IMR-90 (cell line): ENCODE measurements around the gene TRIM17. TPM values are rescaled to one million over a fixed set of nuclear protein-coding genes. Genes with fewer than 3 reads are reported as not detected.

ENCODE experiments used
- ATAC-seq: fragments of 200-7000 bp; cut with Tn5 transposase; 2 replicates; pipeline ENCODE4 v1.9.1; 2020; ENCODE audit warnings: low read depth, mild to moderate bottlenecking, moderate library complexity
- BruUV-seq: library from RNA; stranded (reverse); fragments of 400-500 nt; replicated peaks from 2 replicates; lab custom pipeline; 2021; lab: Mats Ljungman, UMichigan
- CTCF ChIA-PET: fragments of 300-600 bp; formaldehyde crosslinking; extraction: SDS; loops from one replicate; lab custom pipeline; 2021; ENCODE audit warnings: antibody characterized with exemption; lab: Yijun Ruan, JAX
- POLR2A ChIA-PET: fragments of 300-600 bp; sonication (Branson Sonifier 250); formaldehyde crosslinking; loops from one replicate; lab custom pipeline; 2022; ENCODE audit warnings: antibody characterized with exemption; ENCODE audit not compliant: unreplicated experiment; lab: Charles Lee
- DNase-seq: peaks from one replicate; pipeline ENCODE4 v3.0.0; 2013
- H2AFZ ChIP-seq: replicated peaks from 2 replicates; pipeline ENCODE3; 2013; ENCODE audit warnings: low read length, mild to moderate bottlenecking; ENCODE audit not compliant: poor library complexity
- H2AK5ac ChIP-seq: 2 replicates; pipeline ENCODE4 v1.6.1; 2013; ENCODE audit warnings: low read depth, low read length, inconsistent platforms
- H2AK9ac ChIP-seq: replicated peaks from 2 replicates; pipeline ENCODE3; 2013; ENCODE audit warnings: mild to moderate bottlenecking, low read depth, low read length, moderate library complexity; ENCODE audit not compliant: poor library complexity
- H2BK120ac ChIP-seq: 2 replicates; pipeline ENCODE4 v1.6.1; 2013; ENCODE audit warnings: low read depth, low read length, inconsistent platforms
- H2BK15ac ChIP-seq: 3 replicates; pipeline ENCODE4 v1.6.1; 2013; ENCODE audit warnings: low read depth, low read length, inconsistent platforms
- H2BK20ac ChIP-seq: 2 replicates; pipeline ENCODE4 v1.6.1; 2013; ENCODE audit warnings: low read depth, mild to moderate bottlenecking, inconsistent platforms, low read length, moderate library complexity
- H2BK5ac ChIP-seq: 2 replicates; pipeline ENCODE4 v1.6.1; 2013; ENCODE audit warnings: mild to moderate bottlenecking, low read depth, low read length, inconsistent platforms; ENCODE audit not compliant: poor library complexity, severe bottlenecking
- H3K14ac ChIP-seq: replicated peaks from 2 replicates; pipeline ENCODE4 v1.6.1; 2013; ENCODE audit warnings: low read depth, low read length, inconsistent platforms
- H3K18ac ChIP-seq: 2 replicates; pipeline ENCODE4 v1.6.1; 2013; ENCODE audit warnings: low read depth, low read length, control low read depth
- H3K23ac ChIP-seq: 2 replicates; pipeline ENCODE4 v1.6.1; 2013; ENCODE audit warnings: low read depth, low read length, inconsistent platforms
- H3K27ac ChIP-seq: 2 replicates; pipeline ENCODE4 v1.5.1; 2013; ENCODE audit warnings: mild to moderate bottlenecking, control low read depth, low read length; ENCODE audit not compliant: insufficient read depth
- H3K27me3 ChIP-seq: 2 replicates; pipeline ENCODE4 v1.6.1; 2013; ENCODE audit warnings: low read length; ENCODE audit not compliant: control insufficient read depth, insufficient read depth
- H3K36me3 ChIP-seq: 2 replicates; pipeline ENCODE4 v1.6.1; 2013; ENCODE audit warnings: low read length, mixed read lengths; ENCODE audit not compliant: control insufficient read depth, insufficient read depth
- H3K4ac ChIP-seq: 2 replicates; pipeline ENCODE4 v1.6.1; 2013; ENCODE audit warnings: low read depth, low read length, inconsistent platforms
- H3K4me1 ChIP-seq: 2 replicates; pipeline ENCODE4 v1.6.1; 2013; ENCODE audit warnings: low read length, mixed read lengths; ENCODE audit not compliant: control insufficient read depth, insufficient read depth
- H3K4me2 ChIP-seq: 2 replicates; pipeline ENCODE4 v1.6.1; 2013; ENCODE audit warnings: low read depth, mild to moderate bottlenecking, control low read depth, low read length, moderate library complexity
- H3K4me3 ChIP-seq: 2 replicates; pipeline ENCODE4 v1.5.1; 2013; ENCODE audit warnings: low read depth, mild to moderate bottlenecking, control low read depth, low read length, moderate library complexity; ENCODE audit not compliant: insufficient read depth
- H3K56ac ChIP-seq: 2 replicates; pipeline ENCODE4 v1.6.1; 2013; ENCODE audit warnings: low read length, inconsistent platforms; ENCODE audit not compliant: insufficient read depth; ENCODE audit errors: extremely low read depth
- H3K79me1 ChIP-seq, 2 experiments: 2 replicates each; pipeline ENCODE4 v1.6.1; 2013; ENCODE audit warnings: low read length in 2 of 2, inconsistent platforms in 1 of 2, low read depth in 1 of 2
- H3K9ac ChIP-seq: 2 replicates; pipeline ENCODE4 v1.6.1; 2013; ENCODE audit warnings: low read depth, low read length, control low read depth
- H3K9me1 ChIP-seq: 2 replicates; pipeline ENCODE4 v1.6.1; 2013; ENCODE audit warnings: low read length, inconsistent platforms; ENCODE audit not compliant: insufficient read depth
- H3K9me3 ChIP-seq: 2 replicates; pipeline ENCODE4 v1.6.1; 2013; ENCODE audit warnings: low read length; ENCODE audit not compliant: control insufficient read depth, insufficient read depth
- H4K20me1 ChIP-seq: 2 replicates; pipeline ENCODE4 v1.6.1; 2013; ENCODE audit warnings: low read length, inconsistent platforms; ENCODE audit not compliant: insufficient read depth
- H4K5ac ChIP-seq: 2 replicates; pipeline ENCODE4 v1.6.1; 2013; ENCODE audit warnings: mild to moderate bottlenecking, low read depth, low read length, control low read depth
- H4K8ac ChIP-seq, 2 experiments: 2 replicates each; pipeline ENCODE4 v1.6.1; 2013; ENCODE audit warnings: low read depth in 2 of 2, low read length in 2 of 2, control low read depth in 1 of 2, inconsistent platforms in 1 of 2
- H4K91ac ChIP-seq: 2 replicates; pipeline ENCODE4 v1.6.1; 2013; ENCODE audit warnings: low read depth, low read length, inconsistent platforms; ENCODE audit not compliant: insufficient read depth
- CEBPB ChIP-seq: IDR thresholded peaks from 2 replicates; pipeline ENCODE4 v1.6.1; 2012; ENCODE audit warnings: low read depth, low read length, improper control_type of control experiment
- CHD1 ChIP-seq: IDR thresholded peaks from 2 replicates; pipeline ENCODE4 v1.6.1; 2012; ENCODE audit warnings: low read depth, low read length, improper control_type of control experiment
- FOS ChIP-seq: fragments of 150-350 bp; IDR thresholded peaks from 2 replicates; pipeline ENCODE4 v1.6.1; 2016; ENCODE audit warnings: low read depth, low read length
- MAFK ChIP-seq: IDR thresholded peaks from 2 replicates; pipeline ENCODE4 v1.6.1; 2012; ENCODE audit warnings: low read depth, low read length, improper control_type of control experiment
- MAZ ChIP-seq: IDR thresholded peaks from 2 replicates; pipeline ENCODE4 v1.6.1; 2012; ENCODE audit warnings: low read depth, mild to moderate bottlenecking, low read length, improper control_type of control experiment, moderate library complexity, borderline replicate concordance
- MXI1 ChIP-seq: IDR thresholded peaks from 2 replicates; pipeline ENCODE4 v1.6.1; 2012; ENCODE audit warnings: low read depth, mild to moderate bottlenecking, low read length, moderate library complexity, borderline replicate concordance
- NFE2L2 ChIP-seq: fragments of 150-350 bp; IDR thresholded peaks from 2 replicates; pipeline ENCODE4 v1.6.1; 2016; ENCODE audit warnings: low read depth, mild to moderate bottlenecking, low read length
- POLR2A ChIP-seq: IDR thresholded peaks from 2 replicates; pipeline ENCODE4 v1.6.1; 2012; ENCODE audit warnings: mild to moderate bottlenecking, low read depth, low read length
- RAD21 ChIP-seq: IDR thresholded peaks from 2 replicates; pipeline ENCODE4 v1.6.1; 2012; ENCODE audit warnings: low read length, improper control_type of control experiment
- RCOR1 ChIP-seq: IDR thresholded peaks from 2 replicates; pipeline ENCODE4 v1.6.1; 2012; ENCODE audit warnings: mild to moderate bottlenecking, low read length, improper control_type of control experiment; ENCODE audit not compliant: insufficient replicate concordance
- RFX5 ChIP-seq: IDR thresholded peaks from 2 replicates; pipeline ENCODE4 v1.8.0; 2012; ENCODE audit warnings: low read depth, mild to moderate bottlenecking, low read length, moderate library complexity
- SMC3 ChIP-seq: fragments of 150-350 bp; IDR thresholded peaks from 2 replicates; pipeline ENCODE4 v1.6.1; 2016; ENCODE audit warnings: low read depth, mild to moderate bottlenecking, antibody characterized with exemption, low read length, moderate library complexity
- WGBS, 2 experiments: methylation state at CpG; one replicate each; pipeline versions ENCODE4 v1.1.5 to v1.1.7; 2013; ENCODE audit warnings: missing lambda C conversion rate in 2 of 2; ENCODE audit not compliant: insufficient read length in 1 of 2; ENCODE audit errors: extremely low coverage in 2 of 2; 5-methylcytosine and 5-hydroxymethylcytosine counted together
- dilution Hi-C: fragments of 300-500 bp; cut with HindIII; formaldehyde crosslinking; loops from one replicate; pipeline ENCODE4 v1.14.3; 2018; ENCODE audit warnings: low sequenced_read_pairs; ENCODE audit not compliant: unreplicated experiment
- in situ Hi-C: fragments of 300-500 bp; cut with MboI; formaldehyde crosslinking; loops from 3 replicates; pipeline ENCODE4 v1.14.3; 2019; ENCODE audit warnings: low sequenced_read_pairs, inconsistent platforms, mixed read lengths
- intact Hi-C: fragments of 100-400 bp; cut with micrococcal nuclease; formaldehyde crosslinking; loops from 2 replicates; pipeline ENCODE4 v1.10.0; 2022
- polyA plus RNA-seq, 3 experiments: library from polyadenylated mRNA; depleted of rRNA; stranded (reverse); fragments of >200 nt; gene quantifications; 2 replicates each; pipeline ENCODE4 v1.2.3, GENCODE V29; 2012; ENCODE audit warnings: low replicate concordance in 1 of 3
- total RNA-seq: library from RNA; depleted of rRNA; stranded (reverse); fragments of >200 nt; gene quantifications from 2 replicates; pipeline ENCODE4 v1.2.3, GENCODE V29; 2012
- TF ChIP-seq, protein P1 (sequence below): fragments of 150-350 bp; IDR thresholded peaks from 2 replicates; pipeline ENCODE4 v1.6.1; 2017; ENCODE audit warnings: mild to moderate bottlenecking, antibody characterized with exemption, low read length, low read depth
- TF ChIP-seq, protein P2 (sequence below): fragments of 150-350 bp; IDR thresholded peaks from 2 replicates; pipeline ENCODE4 v1.6.1; 2016; ENCODE audit warnings: low read depth, mild to moderate bottlenecking, low read length, moderate library complexity, borderline replicate concordance
- TF ChIP-seq, protein P3 (sequence below): conservative IDR thresholded peaks from 2 replicates; pipeline ENCODE4 v1.5.1; 2012; ENCODE audit warnings: mild to moderate bottlenecking, low read depth, low read length, improper control_type of control experiment

The TRIM17 gene
- total and polyA plus RNA-seq, 2 of the 4 experiments (the other 2 are of a cell fraction), result 0.39 TPM; not detected in 1

DNA sequence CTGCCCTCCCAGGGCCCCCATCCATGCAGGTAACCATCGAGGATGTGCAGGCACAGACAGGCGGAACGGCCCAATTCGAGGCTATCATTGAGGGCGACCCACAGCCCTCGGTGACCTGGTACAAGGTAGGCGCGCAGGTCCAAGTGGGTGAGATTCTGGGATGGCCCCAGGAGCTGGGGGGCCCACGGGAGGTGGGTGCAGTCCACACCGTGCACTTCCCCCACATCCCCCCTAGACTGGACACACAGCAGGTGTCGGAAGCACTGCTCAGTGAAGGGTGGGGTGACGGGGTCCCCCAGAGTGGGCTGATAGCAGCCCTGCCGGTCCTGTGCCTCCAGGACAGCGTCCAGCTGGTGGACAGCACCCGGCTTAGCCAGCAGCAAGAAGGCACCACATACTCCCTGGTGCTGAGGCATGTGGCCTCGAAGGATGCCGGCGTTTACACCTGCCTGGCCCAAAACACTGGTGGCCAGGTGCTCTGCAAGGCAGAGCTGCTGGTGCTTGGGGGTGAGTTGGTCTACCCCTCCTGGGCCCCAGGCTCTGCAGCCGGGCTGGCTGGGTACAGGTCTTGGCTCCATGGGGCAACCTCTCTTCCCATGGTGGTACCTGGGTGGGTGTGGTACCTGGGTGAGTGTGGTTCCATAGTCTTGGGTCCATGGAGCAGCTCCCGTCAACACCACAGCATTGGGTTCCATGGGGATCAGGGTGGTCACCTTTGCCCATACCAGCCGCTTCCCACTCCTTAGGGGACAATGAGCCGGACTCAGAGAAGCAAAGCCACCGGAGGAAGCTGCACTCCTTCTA is 50.4 kb downstream of the TRIM17 start:
- no peak overlapping the region for H4K8ac ChIP-seq
- no peak overlapping the region for H3K27ac ChIP-seq
- H3K4me1 ChIP-seq, result no peaks in the 10 kb centered on the region; the same call in 1 of the 2 replicates
- ATAC-seq (no peak), DNase-seq (no peak)
- H3K14ac ChIP-seq, result no peak overlapping the region
- no peaks in the 10 kb centered on the region for H4K20me1 ChIP-seq
- no peak overlapping the region for H3K4me3 ChIP-seq
- TF ChIP-seq RAD21, result no peak
- TF ChIP-seq NFE2L2, result no peak
- TF ChIP-seq, protein P1, sequence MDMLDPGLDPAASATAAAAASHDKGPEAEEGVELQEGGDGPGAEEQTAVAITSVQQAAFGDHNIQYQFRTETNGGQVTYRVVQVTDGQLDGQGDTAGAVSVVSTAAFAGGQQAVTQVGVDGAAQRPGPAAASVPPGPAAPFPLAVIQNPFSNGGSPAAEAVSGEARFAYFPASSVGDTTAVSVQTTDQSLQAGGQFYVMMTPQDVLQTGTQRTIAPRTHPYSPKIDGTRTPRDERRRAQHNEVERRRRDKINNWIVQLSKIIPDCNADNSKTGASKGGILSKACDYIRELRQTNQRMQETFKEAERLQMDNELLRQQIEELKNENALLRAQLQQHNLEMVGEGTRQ, result no peak
- TF ChIP-seq, protein P2, sequence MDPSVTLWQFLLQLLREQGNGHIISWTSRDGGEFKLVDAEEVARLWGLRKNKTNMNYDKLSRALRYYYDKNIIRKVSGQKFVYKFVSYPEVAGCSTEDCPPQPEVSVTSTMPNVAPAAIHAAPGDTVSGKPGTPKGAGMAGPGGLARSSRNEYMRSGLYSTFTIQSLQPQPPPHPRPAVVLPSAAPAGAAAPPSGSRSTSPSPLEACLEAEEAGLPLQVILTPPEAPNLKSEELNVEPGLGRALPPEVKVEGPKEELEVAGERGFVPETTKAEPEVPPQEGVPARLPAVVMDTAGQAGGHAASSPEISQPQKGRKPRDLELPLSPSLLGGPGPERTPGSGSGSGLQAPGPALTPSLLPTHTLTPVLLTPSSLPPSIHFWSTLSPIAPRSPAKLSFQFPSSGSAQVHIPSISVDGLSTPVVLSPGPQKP, result no peak
- TF ChIP-seq FOS, result no peak
- no peak for TF ChIP-seq CEBPB
- TF ChIP-seq CHD1, result no peak
- no peak for TF ChIP-seq MAFK
- no peak for TF ChIP-seq MXI1
- no peak for TF ChIP-seq MAZ
- TF ChIP-seq, protein P3, sequence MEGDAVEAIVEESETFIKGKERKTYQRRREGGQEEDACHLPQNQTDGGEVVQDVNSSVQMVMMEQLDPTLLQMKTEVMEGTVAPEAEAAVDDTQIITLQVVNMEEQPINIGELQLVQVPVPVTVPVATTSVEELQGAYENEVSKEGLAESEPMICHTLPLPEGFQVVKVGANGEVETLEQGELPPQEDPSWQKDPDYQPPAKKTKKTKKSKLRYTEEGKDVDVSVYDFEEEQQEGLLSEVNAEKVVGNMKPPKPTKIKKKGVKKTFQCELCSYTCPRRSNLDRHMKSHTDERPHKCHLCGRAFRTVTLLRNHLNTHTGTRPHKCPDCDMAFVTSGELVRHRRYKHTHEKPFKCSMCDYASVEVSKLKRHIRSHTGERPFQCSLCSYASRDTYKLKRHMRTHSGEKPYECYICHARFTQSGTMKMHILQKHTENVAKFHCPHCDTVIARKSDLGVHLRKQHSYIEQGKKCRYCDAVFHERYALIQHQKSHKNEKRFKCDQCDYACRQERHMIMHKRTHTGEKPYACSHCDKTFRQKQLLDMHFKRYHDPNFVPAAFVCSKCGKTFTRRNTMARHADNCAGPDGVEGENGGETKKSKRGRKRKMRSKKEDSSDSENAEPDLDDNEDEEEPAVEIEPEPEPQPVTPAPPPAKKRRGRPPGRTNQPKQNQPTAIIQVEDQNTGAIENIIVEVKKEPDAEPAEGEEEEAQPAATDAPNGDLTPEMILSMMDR, result no peak
- TF ChIP-seq POLR2A, result no peak
- TF ChIP-seq RCOR1, result no peak
- TF ChIP-seq RFX5, result no peak
- no peak for TF ChIP-seq SMC3
- H3K36me3 ChIP-seq, result no peaks in the 10 kb centered on the region
- no peaks in the 10 kb centered on the region for H3K9me1 ChIP-seq
- H3K23ac ChIP-seq, result no peak overlapping the region
- ChIA-PET CTCF (no interaction called here), POLR2A (no interaction called here)
- no peak overlapping the region for H3K18ac ChIP-seq
- intact Hi-C loops (no loop called here), dilution Hi-C loops (no loop called here), in situ Hi-C loops (no loop called here)
- no peak overlapping the region for H3K9ac ChIP-seq
- H2BK15ac ChIP-seq, result no peak overlapping the region
- peak overlapping the region; percentile 61 for H2AK9ac ChIP-seq
- no peak overlapping the region for H3K4ac ChIP-seq
- H3K9me3 ChIP-seq, result no peaks in the 10 kb centered on the region
- WGBS, 2 experiments, result 93% methylated on average over 3 of the region's 23 CpGs; no CpG with 5 or more reads in 1 of the 2 experiments
- no peak overlapping the region for H3K56ac ChIP-seq
- H2BK120ac ChIP-seq, result no peak overlapping the region
- no peak overlapping the region for H4K5ac ChIP-seq
- 0 out of 2 replicates have a peak, but pooled peaks cover 3% of the 10 kb centered on the region for H3K27me3 ChIP-seq
- H3K79me1 ChIP-seq, result no peaks in the 10 kb centered on the region
- H2BK5ac ChIP-seq, result no peak overlapping the region
- no peak overlapping the region for H2AK5ac ChIP-seq
- H4K91ac ChIP-seq, result no peak overlapping the region
- no peak overlapping the region for H2BK20ac ChIP-seq
- no peak overlapping the region for H2AFZ ChIP-seq
- no peak overlapping the region for H3K4me2 ChIP-seq
- BruUV-seq, result no TSS peak
